Left ventricle myocardium inferior (tissue), 1 donor: ENCODE data around the gene LOXL4. TPM values are rescaled to one million over a fixed set of nuclear protein-coding genes. Genes with fewer than 3 reads are reported as not detected.
"Not testable (repeated sequence)": the region's sequence is repeated elsewhere in the genome, so short reads cannot be mapped to it uniquely, and the experiment has no call there.

Experiments used
- DNase-seq: peaks from one replicate; pipeline ENCODE4 v3.0.0-alpha.2; 2020
- H3K27ac ChIP-seq: fragments of 200-600 bp; replicated peaks from 2 replicates; pipeline ENCODE4 v1.8.0; 2021
- H3K27me3 ChIP-seq: fragments of 200-600 bp; 2 replicates; pipeline ENCODE4 v1.8.0; 2021; ENCODE audit warnings: low read depth
- H3K36me3 ChIP-seq: fragments of 200-600 bp; 2 replicates; pipeline ENCODE4 v1.8.0; 2021
- H3K4me1 ChIP-seq: fragments of 200-600 bp; 2 replicates; pipeline ENCODE4 v1.8.0; 2021
- H3K4me3 ChIP-seq: fragments of 200-600 bp; 2 replicates; pipeline ENCODE4 v1.8.0; 2021; ENCODE audit warnings: mild to moderate bottlenecking, moderate library complexity
- H3K9me3 ChIP-seq: fragments of 200-600 bp; replicated peaks from 2 replicates; pipeline ENCODE4 v1.8.0; 2021
- CTCF ChIP-seq: fragments of 200-600 bp; IDR thresholded peaks from 2 replicates; pipeline ENCODE4 v1.8.0; 2021; ENCODE audit warnings: antibody characterized with exemption, mild to moderate bottlenecking, borderline replicate concordance
- intact Hi-C: fragments of 100-400 bp; cut with micrococcal nuclease; formaldehyde crosslinking; loops from one replicate; pipeline ENCODE4 v1.11.0; 2022
- total RNA-seq: library from RNA; stranded (reverse); fragmentation: NEBNext Ultra II Directional; extraction: Animal tissue kit (Norgen Biotek cat#: 25700); gene quantifications from one replicate; pipeline ENCODE4 v1.2.1, GENCODE V29; 2021
- donor health status: DM: no; HTN: yes; CAD: no; lungs with severe emphysema.

Gene LOXL4
- total RNA-seq, 1 donor from 2014 or later = 1.4 TPM

- no peak overlapping the region for H3K4me3 ChIP-seq
- H3K27me3 ChIP-seq = no peaks in the 10 kb centered on the region
- H3K36me3 ChIP-seq = peaks cover 24% of the 10 kb centered on the region
- peaks cover 6% of the 10 kb centered on the region for H3K9me3 ChIP-seq
- no peak for TF ChIP-seq CTCF
- intact Hi-C loops = no loop called here
- H3K27ac ChIP-seq = no peak overlapping the region
- no peaks in the 10 kb centered on the region for H3K4me1 ChIP-seq
- no peak for DNase-seq
Measured at GRCh38 chr10:98231417-98231816, 36.6 kb downstream of the LOXL4 start.

DNA sequence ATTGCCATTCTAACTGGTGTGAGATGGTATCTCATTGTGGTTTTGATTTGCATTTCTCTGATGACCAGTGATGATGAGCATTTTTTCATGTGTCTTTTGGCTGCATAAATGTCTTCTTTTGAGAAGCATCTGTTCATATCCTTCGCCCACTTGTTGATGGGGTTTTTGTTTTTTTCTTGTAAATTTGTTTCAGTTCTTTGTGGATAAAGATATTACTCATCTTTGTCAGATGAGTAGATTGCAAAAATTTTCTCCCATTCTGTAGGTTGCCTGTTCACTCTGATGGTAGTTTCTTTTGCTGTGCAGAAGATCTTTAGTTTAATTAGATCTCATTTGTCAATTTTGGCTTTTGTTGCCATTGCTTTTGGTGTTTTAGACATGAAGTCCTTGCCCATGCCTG lies 39.7 kb downstream of the LOXL4 start:
- H3K27me3 ChIP-seq, DNase-seq, intact Hi-C loops, H3K27ac ChIP-seq, H3K4me3 ChIP-seq: not testable (repeated sequence)
- H3K4me1 ChIP-seq = peaks cover 20% of the 10 kb centered on the region
- H3K36me3 ChIP-seq = peaks cover 16% of the 10 kb centered on the region
- H3K9me3 ChIP-seq = peaks cover 10% of the 10 kb centered on the region

GRCh38 chr10:98227713-98228112 lies 40.3 kb downstream of the LOXL4 start:
- Histone ChIP-seq H3K36me3 (peaks cover 16% of the 10 kb centered on the region), H3K9me3 (peaks cover 10% of the 10 kb centered on the region), H3K4me1 (peaks cover 20% of the 10 kb centered on the region)
- H3K4me3 ChIP-seq, intact Hi-C loops, DNase-seq, H3K27me3 ChIP-seq, H3K27ac ChIP-seq: not testable (repeated sequence)

DNA sequence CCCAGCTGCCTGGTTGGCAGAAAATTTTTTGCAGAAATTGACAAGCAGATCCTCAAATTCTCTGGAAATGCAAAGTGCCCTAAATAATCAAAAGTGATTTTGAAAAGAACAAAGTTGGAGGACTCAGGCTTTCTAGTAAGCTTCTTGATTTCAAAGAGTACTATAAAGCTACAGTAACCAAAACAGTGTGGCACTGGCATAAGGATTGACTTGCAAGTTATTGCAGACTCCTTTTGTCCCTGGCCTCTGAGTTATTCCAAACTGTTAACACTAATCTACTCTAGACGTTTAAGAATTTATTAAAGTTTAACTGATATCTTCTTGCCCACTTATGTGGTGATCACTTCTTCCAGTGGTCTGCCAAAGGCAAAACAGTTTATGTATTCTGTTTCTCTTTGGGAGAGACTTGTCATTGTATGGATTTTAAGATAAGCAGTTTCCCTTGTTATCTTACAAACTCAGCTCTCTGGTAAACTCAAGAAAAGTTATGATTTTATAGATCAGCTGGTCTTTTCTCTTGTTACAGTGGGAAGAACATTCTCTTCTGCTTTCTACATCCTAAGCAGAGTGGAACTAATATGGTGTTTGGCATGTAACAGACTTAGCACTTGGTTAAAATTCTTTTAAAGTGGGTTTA lies 41.4 kb downstream of the LOXL4 start:
- Histone ChIP-seq H3K27ac (no peak overlapping the region), H3K27me3 (no peaks in the 10 kb centered on the region), H3K36me3 (peaks cover 11% of the 10 kb centered on the region), H3K4me3 (no peak overlapping the region), H3K9me3 (peaks cover 10% of the 10 kb centered on the region), H3K4me1 (peaks cover 20% of the 10 kb centered on the region)
- DNase-seq = no peak
- no peak for TF ChIP-seq CTCF
- intact Hi-C loops = no loop called here

DNA sequence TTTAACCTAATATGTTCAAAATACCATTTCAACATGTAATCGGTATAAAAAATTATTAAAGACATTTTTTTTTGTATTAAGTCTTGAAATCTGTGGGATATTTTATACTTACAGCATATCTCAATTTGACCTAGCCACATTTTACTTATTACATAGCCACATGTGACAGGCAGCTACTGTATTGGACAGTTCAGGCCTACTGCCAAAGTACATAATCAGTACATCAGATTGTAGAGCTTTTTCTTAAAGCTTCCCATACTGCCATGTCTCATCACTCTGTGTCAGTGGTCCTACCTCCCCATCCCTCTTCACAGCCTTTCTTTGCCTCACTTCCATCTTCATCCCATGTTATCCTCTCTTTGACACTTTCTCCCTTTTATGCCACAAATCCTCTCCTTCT lies 43.0 kb downstream of the LOXL4 start:
- H3K27me3 ChIP-seq = no peaks in the 10 kb centered on the region
- H3K4me1 ChIP-seq = peaks cover 20% of the 10 kb centered on the region
- no peak overlapping the region for H3K4me3 ChIP-seq
- H3K36me3 ChIP-seq = peaks cover 9% of the 10 kb centered on the region
- no peak overlapping the region for H3K27ac ChIP-seq
- no peak for DNase-seq
- TF ChIP-seq CTCF = no peak
- intact Hi-C loops = no loop called here
- peaks cover 14% of the 10 kb centered on the region for H3K9me3 ChIP-seq

GRCh38 chr10:98224509-98224908 lies 43.5 kb downstream of the LOXL4 start:
- intact Hi-C loops = no loop called here
- no peak for TF ChIP-seq CTCF
- no peak overlapping the region for H3K4me3 ChIP-seq
- H3K4me1 ChIP-seq = peaks cover 20% of the 10 kb centered on the region
- no peak for DNase-seq
- H3K9me3 ChIP-seq = peaks cover 18% of the 10 kb centered on the region
- H3K36me3 ChIP-seq = peaks cover 9% of the 10 kb centered on the region
- no peaks in the 10 kb centered on the region for H3K27me3 ChIP-seq
- H3K27ac ChIP-seq = no peak overlapping the region
